CD4-positive, alpha-beta T cell (primary cell): Measurements from ENCODE around the gene AGBL1. TPM values are rescaled to one million over a fixed set of nuclear protein-coding genes. Genes with fewer than 3 reads are reported as not detected.

ENCODE experiments used
- ATAC-seq: fragments of 200-7000 bp; cut with Tn5 transposase; one replicate; pipeline ENCODE4 v1.10.0; 2022; ENCODE audit warnings: mild to moderate bottlenecking; ENCODE audit not compliant: poor library complexity
- CTCF ChIA-PET: fragments of 350-600 bp; sonication (Branson Sonifier 250); formaldehyde crosslinking; loops from one replicate; lab custom pipeline; 2021; ENCODE audit warnings: antibody characterized with exemption, inconsistent platforms; lab: Charles Lee
- POLR2A ChIA-PET: fragments of 350-600 bp; sonication (Branson Sonifier 250); formaldehyde crosslinking; loops from one replicate; lab custom pipeline; 2021; ENCODE audit warnings: antibody characterized with exemption, inconsistent platforms; lab: Charles Lee
- DNase-seq, 14 experiments: peaks; one replicate each; pipeline ENCODE4 v3.0.0-alpha.2; 2013 to 2020; ENCODE audit warnings: mixed read lengths in 2 of 14
- H3K27ac ChIP-seq, 2 donors: one replicate each; pipeline versions ENCODE4 v1.5.1 to v1.7.0; 2013; ENCODE audit warnings: low read length in 2 of 2, low read depth in 1 of 2, mild to moderate bottlenecking in 1 of 2
- H3K27me3 ChIP-seq, 2 experiments: 1 replicate in 1 of 2; 2 replicates in 1 of 2; pipeline versions ENCODE4 v1.6.1 to v1.7.0; 2013; ENCODE audit warnings: low read length in 2 of 2, control low read depth in 1 of 2, mild to moderate bottlenecking in 1 of 2, moderate library complexity in 1 of 2; ENCODE audit not compliant: insufficient read depth in 2 of 2, control insufficient read depth in 1 of 2
- H3K36me3 ChIP-seq: one replicate; pipeline ENCODE4 v1.6.1; 2013; ENCODE audit warnings: low read length, control low read depth; ENCODE audit not compliant: insufficient read depth
- H3K4me1 ChIP-seq: one replicate; pipeline ENCODE4 v1.6.1; 2013; ENCODE audit warnings: low read length, control low read depth; ENCODE audit not compliant: insufficient read depth
- H3K4me3 ChIP-seq: one replicate; pipeline ENCODE4 v1.5.1; 2013; ENCODE audit warnings: mild to moderate bottlenecking, low read length, moderate library complexity
- H3K9me3 ChIP-seq, 2 experiments: 1 replicate in 1 of 2; 2 replicates in 1 of 2; pipeline versions ENCODE4 v1.6.1 to v1.7.0; 2013; ENCODE audit warnings: low read length in 2 of 2, mild to moderate bottlenecking in 2 of 2, control low read depth in 1 of 2, moderate library complexity in 1 of 2; ENCODE audit not compliant: control insufficient read depth in 1 of 2, insufficient read depth in 1 of 2
- H3K27ac Mint-ChIP-seq: one replicate; pipeline ENCODE4 v1.8.0; 2020; ENCODE audit warnings: mixed read lengths
- H3K27me3 Mint-ChIP-seq: one replicate; pipeline ENCODE4 v1.8.0; 2021; ENCODE audit warnings: mixed read lengths
- H3K36me3 Mint-ChIP-seq: one replicate; pipeline ENCODE4 v1.8.0; 2021; ENCODE audit warnings: low read depth, mixed read lengths
- H3K4me1 Mint-ChIP-seq: one replicate; pipeline ENCODE4 v1.8.0; 2021; ENCODE audit warnings: low read depth, mixed read lengths
- H3K4me3 Mint-ChIP-seq: one replicate; pipeline ENCODE4 v1.8.0; 2020; ENCODE audit warnings: mild to moderate bottlenecking, mixed read lengths
- H3K9me3 Mint-ChIP-seq: one replicate; pipeline ENCODE4 v1.8.0; 2020; ENCODE audit warnings: mixed read lengths
- CTCF ChIP-seq: fragments of 200-600 bp; IDR thresholded peaks from one replicate; pipeline ENCODE4 v1.8.0; 2022; ENCODE audit warnings: antibody characterized with exemption, mild to moderate bottlenecking
- intact Hi-C, 2 experiments: fragments of 100-400 bp; cut with DNase I in 1 of 2; cut with micrococcal nuclease in 1 of 2; formaldehyde crosslinking; loops; one replicate each; pipeline versions ENCODE4 v1.15.1 to v1.9.0; 2023 to 2025; cut with DNase I, micrococcal nuclease
- total RNA-seq, 174 experiments: library from RNA in 2 of 174; stranded (reverse) in 2 of 174; gene quantifications; one replicate each; pipeline ENCODE4 v1.2.3 and lab custom pipeline; 2021 to 2026

The AGBL1 gene
- total RNA-seq, 2 experiments from 2014 or later, result not detected

GRCh38 chr15:86403914-86404583, 324.4 kb downstream of the AGBL1 start:
- Histone ChIP-seq H3K27ac (no peak overlapping the region), H3K4me1 (no peaks in the 10 kb centered on the region), H3K27me3 (no peaks in the 10 kb centered on the region), H3K9me3 (no peaks in the 10 kb centered on the region), H3K4me3 (no peak overlapping the region), H3K36me3 (no peaks in the 10 kb centered on the region)
- no peak for DNase-seq
- no peaks in the 10 kb centered on the region for H3K36me3 Mint-ChIP-seq
- intact Hi-C loops, result no loop called here
- H3K27me3 Mint-ChIP-seq, result peaks cover 13% of the 10 kb centered on the region
- no peak for TF ChIP-seq CTCF
- no peaks in the 10 kb centered on the region for H3K4me1 Mint-ChIP-seq
- no peak overlapping the region for H3K27ac Mint-ChIP-seq
- H3K9me3 Mint-ChIP-seq, result no peaks in the 10 kb centered on the region
- ChIA-PET POLR2A (no interaction called here), CTCF (interaction anchor here (1.1 kb wide), 1 partner anchor 15 kb away, joined by 3 read pairs; no protein-coding TSS in a partner anchor)
- H3K4me3 Mint-ChIP-seq, result no peak overlapping the region
- no peak for ATAC-seq

- Mint-ChIP-seq H3K27ac (no peak overlapping the region), H3K36me3 (no peaks in the 10 kb centered on the region)
These were observed 328.6 kb downstream of the AGBL1 start for GRCh38 chr15:86408261-86408660.

GRCh38 chr15:86411916-86412315, 332.2 kb downstream of the AGBL1 start:
- no peak overlapping the region for H3K27ac ChIP-seq
- DNase-seq (no peak), ATAC-seq (no peak)
- no peak overlapping the region for H3K4me3 ChIP-seq
- Mint-ChIP-seq H3K4me1 (no peaks in the 10 kb centered on the region), H3K27me3 (peaks cover 14% of the 10 kb centered on the region), H3K9me3 (no peaks in the 10 kb centered on the region), H3K4me3 (no peak overlapping the region), H3K27ac (no peak overlapping the region), H3K36me3 (no peaks in the 10 kb centered on the region)
- TF ChIP-seq CTCF, result no peak
- H3K36me3 ChIP-seq, result no peaks in the 10 kb centered on the region
- no peaks in the 10 kb centered on the region for H3K27me3 ChIP-seq
- intact Hi-C loops, result no loop called here
- ChIA-PET POLR2A (no interaction called here), CTCF (interaction anchor here (0.6 kb wide), 1 partner anchor 15 kb away, joined by 3 read pairs; no protein-coding TSS in a partner anchor)
- no peaks in the 10 kb centered on the region for H3K4me1 ChIP-seq
- no peaks in the 10 kb centered on the region for H3K9me3 ChIP-seq

More at GRCh38 chr15:86408261-86408660, 328.6 kb downstream of the AGBL1 start:
- ChIA-PET CTCF (no interaction called here), POLR2A (no interaction called here)
- ATAC-seq (no peak), DNase-seq (no peak)
- H3K9me3 ChIP-seq, result no peaks in the 10 kb centered on the region
- H3K4me1 ChIP-seq, result no peaks in the 10 kb centered on the region
- Mint-ChIP-seq H3K4me1 (no peaks in the 10 kb centered on the region), H3K4me3 (no peak overlapping the region), H3K27me3 (peaks cover 20% of the 10 kb centered on the region), H3K9me3 (no peaks in the 10 kb centered on the region)
- H3K27ac ChIP-seq, result no peak overlapping the region
- intact Hi-C loops, result no loop called here
- H3K27me3 ChIP-seq, result no peaks in the 10 kb centered on the region
- H3K4me3 ChIP-seq, result no peak overlapping the region
- no peak for TF ChIP-seq CTCF
- H3K36me3 ChIP-seq, result no peaks in the 10 kb centered on the region
